Stimulated activated CD8-positive, alpha-beta memory T cell treated with anti-CD3 and anti-CD28 coated beads, Interleukin-12 subunit alpha, Interleukin-12 subunit beta, amount 100 ng/mL, for 1 hour (primary cell): Measurements from ENCODE around the gene TPPP.
"Not testable (repeated sequence)": the region's sequence is repeated elsewhere in the genome, so short reads cannot be mapped to it uniquely, and the experiment has no call there.

Experiments
- DNase-seq: peaks from one replicate; pipeline ENCODE4 v3.0.0-alpha.2; 2020; ENCODE audit warnings: low read depth

The TPPP gene

GRCh38 chr5:645421-645820 is 47.7 kb downstream of the TPPP start:
- no peak for DNase-seq

DNA sequence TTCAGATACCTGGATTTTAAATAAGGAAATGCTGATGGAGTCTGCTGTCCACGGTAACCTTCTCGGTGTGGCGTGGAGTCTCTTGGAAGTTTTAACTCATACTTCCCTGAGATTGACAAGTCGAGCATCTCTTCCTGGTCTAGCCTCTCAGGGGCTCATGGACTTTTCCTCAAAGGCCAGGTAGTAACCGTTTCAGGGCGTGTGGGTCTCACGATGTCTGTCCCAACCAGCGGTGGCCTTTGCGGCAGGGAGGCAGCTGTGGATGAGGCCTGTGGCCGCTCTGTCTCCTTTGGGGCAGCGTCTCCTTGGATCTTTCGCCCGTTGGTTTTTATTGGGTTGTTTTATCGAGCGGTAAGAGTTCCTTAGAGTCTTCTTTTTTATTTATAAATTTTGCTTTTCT is 48.2 kb downstream of the TPPP start:
- DNase-seq, result no peak

DNA sequence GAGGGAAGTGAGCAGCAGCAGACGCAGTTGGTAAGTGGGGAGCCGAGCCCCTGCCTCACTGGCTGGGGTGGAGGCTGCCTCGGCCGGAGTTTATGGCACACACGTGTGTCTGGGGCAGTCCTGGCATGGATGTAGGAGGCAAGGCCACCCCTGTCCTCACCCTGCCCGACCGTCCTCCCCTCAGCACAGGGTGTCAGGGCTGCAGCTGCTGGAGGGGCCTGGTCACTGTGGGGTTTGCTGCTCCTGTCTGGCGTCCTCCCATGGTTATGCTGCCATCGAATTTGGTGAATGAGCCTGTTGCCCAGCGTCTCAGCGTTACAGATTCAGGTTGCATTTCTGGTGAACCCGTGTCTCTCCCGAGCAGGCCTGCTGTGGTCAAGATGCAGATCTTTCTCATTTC is 48.6 kb downstream of the TPPP start:
- DNase-seq, result no peak

- DNase-seq, result no peak
These were observed 49.3 kb downstream of the TPPP start for GRCh38 chr5:643811-644271.

DNA sequence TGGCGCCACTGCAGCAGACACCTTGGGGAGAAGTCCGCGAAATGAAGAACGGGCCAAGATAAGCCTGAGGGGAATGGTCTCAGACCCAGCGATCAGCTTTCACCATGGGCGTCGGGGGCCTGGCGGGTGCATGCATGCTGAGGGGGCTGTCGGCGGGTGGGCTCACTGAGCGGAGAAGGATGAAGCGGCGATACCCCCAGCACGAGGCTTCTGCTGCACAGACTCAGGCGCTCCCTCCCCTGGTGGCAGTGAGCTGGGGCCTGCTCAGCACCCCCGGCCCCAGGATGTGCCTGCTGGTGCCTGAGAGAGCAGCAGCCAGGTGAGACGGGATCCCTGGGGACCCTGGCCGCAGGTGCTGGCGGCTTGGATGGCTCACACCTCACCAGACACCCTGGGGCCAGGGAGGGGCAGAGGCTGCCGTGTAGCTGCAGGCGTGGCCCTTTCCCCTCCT is 49.8 kb downstream of the TPPP start:
- no peak for DNase-seq

DNA sequence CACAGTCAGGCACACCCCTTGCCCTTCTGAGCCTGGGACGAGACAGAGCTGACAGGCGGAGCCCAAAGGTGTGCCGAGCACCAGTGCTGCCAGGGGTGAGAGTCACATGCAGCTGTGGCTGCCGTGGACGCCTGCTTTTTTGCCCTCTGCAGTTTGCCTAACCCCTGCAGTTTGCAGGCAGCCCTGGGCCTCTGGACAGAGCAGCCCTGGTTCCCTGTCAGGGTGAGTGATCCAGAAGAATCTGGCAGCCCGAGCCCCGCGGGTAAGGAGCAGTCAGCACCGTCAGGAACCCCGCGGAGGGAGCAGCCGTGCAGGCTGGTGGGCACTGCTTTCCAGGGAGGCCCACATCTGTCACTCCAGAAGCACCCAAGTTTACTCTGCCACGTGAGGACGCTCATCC is 50.7 kb downstream of the TPPP start:
- no peak for DNase-seq

DNA sequence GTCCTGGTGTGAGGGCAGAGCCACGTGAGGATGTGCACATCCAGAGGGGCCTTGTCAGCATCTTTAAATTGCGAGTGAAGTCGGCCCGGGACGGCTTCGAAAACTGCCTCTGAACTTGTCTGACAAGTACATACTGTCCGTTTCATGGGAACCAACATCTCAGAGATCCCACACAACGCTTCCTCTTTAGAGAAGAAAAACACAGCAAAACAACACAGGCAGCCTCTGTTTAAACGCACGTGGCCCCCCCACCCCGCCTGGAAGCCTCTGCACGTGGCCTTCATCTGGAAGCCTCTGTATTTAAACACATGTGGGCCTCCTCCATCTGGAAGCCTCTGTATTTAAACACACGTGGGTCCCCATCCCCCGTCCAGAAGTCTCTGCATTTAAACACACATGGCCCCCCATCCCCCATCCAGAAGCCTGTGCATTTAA is 51.8 kb downstream of the TPPP start:
- no peak for DNase-seq

DNA sequence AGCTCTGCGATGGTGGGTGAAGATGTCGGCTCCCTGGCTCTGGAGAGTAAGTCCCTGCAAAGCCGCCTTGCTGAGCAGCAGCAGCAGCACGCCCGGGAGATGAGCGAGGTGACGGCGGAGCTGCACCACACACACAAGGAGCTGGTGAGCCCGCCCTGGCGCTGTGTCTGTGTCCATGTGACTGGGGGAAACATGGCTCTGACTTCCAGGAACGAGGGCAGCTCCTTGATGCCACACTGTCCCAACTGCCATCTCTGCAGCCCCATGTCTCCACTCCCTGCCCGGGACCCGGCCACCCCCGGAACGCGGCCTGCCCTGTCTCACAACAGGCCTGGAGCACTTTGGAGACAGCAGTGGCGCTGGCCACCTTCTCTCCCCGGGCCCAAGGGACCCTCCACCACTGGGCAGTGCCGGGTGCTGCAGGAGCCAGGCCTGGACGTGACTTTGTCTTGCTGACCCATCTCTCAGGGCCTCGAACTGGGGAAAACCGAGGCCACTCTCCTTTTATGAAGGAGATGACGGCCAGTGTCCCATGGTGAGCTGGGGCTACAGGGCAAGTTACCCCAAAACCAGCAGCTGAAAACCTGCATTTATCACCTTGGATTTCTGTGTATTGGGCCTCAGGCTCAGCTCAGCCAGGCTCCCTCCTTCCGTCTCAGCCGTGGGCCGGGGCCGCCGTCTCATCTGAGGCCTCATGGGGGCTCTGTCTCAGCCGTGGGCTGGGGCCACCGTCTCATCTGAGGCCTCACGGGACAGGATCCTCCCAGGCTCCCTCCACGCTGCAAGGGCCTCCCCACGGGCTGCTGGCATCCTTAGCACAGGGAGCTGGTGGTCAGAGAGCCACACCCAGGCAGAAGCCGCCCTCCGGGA is 52.5 kb downstream of the TPPP start:
- DNase-seq, result no peak

GRCh38 chr5:639584-640213 is 53.5 kb downstream of the TPPP start:
- no peak for DNase-seq

- DNase-seq, result no peak
These were observed 54.0 kb downstream of the TPPP start for GRCh38 chr5:639253-639530.

DNA sequence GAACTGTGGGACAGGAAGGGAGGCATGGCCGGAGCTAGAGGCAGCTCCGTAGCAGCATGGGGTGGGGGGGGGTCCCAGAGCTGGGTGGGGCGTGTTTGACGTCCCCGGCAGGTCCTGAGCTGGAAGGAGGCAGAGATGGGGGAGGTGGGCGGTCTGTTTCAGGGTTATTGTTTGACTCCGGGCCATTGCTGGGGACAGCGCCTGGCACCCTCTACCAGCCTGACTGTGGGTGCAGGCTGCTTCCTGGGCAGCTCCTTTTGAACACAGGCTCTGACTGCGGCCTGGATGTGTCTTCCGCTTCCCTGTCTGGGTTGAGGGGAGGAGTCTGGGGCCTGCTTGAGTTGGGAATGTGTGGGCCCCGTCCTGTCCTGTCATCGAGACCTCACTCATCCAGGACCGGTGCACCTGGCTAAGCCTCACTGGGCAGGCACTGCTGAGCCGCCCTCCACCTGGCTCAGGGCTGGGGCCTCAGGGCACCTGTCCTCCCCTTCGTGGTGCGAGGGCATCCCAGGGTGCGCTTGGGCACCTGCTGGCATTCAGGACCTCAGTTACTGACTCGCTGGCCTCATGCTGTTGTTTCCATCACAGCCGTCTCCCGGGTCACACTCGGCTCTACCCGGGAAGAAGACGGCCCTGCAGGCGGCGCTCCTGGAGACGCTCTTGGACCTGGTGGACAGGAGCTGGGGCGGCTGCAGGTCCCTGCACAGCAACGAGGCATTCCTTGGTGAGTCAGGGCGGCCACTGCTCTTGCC is 54.5 kb downstream of the TPPP start:
- no peak for DNase-seq

- no peak for DNase-seq
These were observed 55.3 kb downstream of the TPPP start for GRCh38 chr5:637581-638450.

DNA sequence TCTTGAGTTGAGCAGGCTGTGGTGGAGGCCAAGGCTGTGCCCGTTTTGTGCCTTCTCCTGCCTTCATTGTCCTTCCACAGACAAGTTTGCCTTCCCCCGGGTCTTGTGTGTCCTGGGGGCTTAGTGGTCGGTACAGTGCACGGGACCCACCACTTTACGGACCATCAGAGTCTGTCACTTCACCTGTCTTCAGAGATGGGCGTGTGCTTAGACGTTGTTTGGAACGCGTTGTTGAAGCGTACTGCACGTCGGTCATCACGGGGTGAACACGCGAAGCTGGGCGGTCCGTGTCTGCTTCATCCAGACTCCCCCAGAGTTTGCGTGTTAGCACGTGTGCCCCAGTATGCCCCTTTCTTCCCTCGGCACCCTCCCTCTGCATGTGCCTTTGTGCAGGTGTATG is 56.2 kb downstream of the TPPP start:
- DNase-seq, result no peak

DNA sequence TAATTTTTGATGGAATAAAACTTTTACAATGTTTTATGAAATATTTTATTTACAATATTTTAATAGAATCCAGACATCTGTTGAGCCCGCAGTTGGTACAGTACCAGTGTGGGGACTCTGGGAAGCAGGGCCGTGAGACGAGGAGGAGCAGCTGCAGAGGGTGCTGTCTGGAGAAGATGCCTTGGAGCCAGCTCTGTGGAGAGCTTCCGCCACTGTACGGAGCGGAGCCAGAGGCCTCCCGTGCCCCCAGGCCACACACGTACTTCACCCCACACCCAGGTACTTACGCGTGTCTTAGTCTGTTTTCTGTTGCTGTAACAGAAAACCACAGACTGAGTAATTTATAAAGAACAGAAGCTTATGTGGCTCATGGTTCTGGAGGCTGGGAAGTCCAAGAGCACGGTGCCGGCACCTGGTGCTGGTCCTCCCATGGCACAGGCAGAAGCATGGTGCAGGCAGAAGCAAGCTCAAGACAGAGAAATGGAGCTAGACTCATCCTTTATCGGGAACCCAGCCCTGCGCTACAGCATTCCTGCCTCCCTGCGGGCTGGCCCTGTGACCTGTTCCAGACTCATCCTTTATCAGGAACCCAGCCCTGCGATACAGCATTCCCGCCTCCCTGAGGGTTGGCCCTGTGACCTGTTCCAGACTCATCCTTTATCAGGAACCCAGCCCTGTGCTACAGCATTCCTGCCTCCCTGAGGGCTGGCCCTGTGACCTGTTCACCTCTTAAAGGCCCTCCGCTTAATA is 57.7 kb downstream of the TPPP start:
- DNase-seq, result no peak

GRCh38 chr5:634191-634590 is 59.0 kb downstream of the TPPP start:
- DNase-seq, result no peak

- no peak for DNase-seq
These were observed 59.6 kb downstream of the TPPP start for GRCh38 chr5:633501-633955.

- DNase-seq, result not testable (repeated sequence)
These were observed 64.6 kb downstream of the TPPP start for GRCh38 chr5:628351-629205.

DNA sequence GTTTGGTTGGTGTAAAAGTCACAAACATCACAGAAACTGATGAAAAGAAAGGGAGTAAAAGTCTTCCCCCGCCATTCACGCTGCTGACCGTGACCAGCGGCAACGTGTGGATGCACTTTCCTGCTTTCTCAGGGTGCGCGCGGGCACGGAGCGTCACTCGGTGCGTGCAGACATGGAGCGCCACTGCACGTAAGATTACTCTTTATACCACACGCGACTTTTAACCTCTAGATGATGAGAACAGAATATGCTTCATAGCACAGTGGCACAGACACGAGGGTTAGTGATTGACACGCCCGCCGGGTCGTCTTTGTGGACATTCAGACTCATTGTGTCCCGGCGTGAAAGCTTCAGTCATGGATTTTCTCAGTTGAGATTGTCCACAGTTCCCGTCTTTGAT is 65.3 kb downstream of the TPPP start:
- DNase-seq, result no peak

DNA sequence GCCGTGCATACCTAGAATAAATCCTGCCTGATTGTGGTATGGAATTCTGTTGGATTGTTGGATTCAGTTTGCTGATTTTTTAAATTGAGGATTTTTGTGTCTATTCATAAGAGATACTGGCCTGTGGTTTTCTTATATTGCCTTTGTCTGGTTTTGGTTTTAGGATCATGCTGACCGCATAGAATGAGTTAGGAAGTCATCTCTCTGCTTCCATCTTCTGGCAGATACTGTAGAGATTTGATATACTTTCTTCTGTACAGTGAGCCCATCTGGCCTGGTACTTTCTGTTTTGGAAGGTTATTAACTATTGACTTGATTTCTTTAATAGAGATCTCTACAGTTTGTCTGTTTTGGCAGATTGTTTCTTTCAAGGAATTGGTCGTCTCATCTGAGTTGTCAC is 66.3 kb downstream of the TPPP start:
- no peak for DNase-seq

DNA sequence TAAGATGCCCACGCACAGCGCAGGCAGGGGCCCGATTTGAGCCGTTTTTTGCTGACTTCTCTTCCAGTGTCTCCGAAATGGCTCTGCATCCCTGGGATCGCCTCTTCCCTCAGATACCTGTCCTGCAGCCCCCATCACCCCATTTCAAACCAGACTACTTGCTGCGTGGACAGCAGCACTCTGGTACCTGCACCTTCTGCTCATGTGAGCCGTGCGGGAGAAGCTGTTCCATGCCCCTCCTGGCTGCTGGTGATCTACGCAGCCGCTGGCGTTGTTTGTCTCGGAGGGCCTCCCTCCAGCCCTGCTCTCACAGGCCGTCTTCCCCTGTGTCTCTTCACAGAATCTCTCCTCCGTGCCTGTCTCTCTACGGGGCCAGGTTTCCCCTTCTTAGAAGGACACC is 67.6 kb downstream of the TPPP start:
- DNase-seq, result no peak

DNA sequence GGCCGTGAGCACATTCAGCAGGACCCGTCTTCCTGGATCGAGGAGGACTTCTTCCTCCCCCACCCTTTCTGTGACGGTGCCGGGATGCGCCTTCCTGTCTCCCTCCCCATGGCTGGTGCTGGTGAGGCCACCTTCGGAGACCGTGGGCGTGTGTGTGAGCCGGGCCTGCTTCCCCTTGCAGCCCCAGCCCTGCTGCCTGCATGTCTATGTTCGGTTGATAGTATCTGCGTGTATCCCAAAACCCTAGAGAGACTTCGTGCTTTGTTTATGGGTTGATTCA is 68.3 kb downstream of the TPPP start:
- DNase-seq, result no peak
